ENCODE data around the gene KCNJ11. TPM values are rescaled to one million over a fixed set of nuclear protein-coding genes. Genes with fewer than 3 reads are reported as not detected.

The KCNJ11 gene
- total and polyA plus RNA-seq, 10 donors, result 0.13 to 3.8 (median 1.5) TPM; not detected in 1

- no peaks in the 10 kb centered on the region for H3K27me3 ChIP-seq (replicated peaks in 1 of 7)
- no peaks in the 10 kb centered on the region for H3K4me1 ChIP-seq
- H3K9me3 ChIP-seq, result peaks cover 11 to 53% (median 37%) of the 10 kb centered on the region in 8 donors
- H3K27ac ChIP-seq, result no peak overlapping the region
- TF ChIP-seq CTCF (IDR thresholded peaks at IDR 0.05 in 8 of 11, conservative IDR thresholded peaks at IDR 0.05 in 3 of 11) (no peak), POLR2A (IDR thresholded peaks at IDR 0.05) (no peak), POLR2AphosphoS5 (IDR thresholded peaks at IDR 0.05) (no peak)
- 85 to 95% (median 88%) methylated on average over 3 of the region's 3 CpGs for WGBS, 5 donors
- intact Hi-C loops (cut with DNase I; ENCODE audit: low total_unique reads), result no loop called here
- no peak overlapping the region for H3K4me3 ChIP-seq
- peaks cover 4 to 60% (median 17%) of the 10 kb centered on the region in 6 donors for H3K36me3 ChIP-seq
- DNase-seq, result no peak
These were observed 12.0 kb downstream of the KCNJ11 start for GRCh38 chr11:17376493-17376892.

- intact Hi-C loops (cut with DNase I; ENCODE audit: low total_unique reads), result no loop called here
- TF ChIP-seq CTCF (IDR thresholded peaks at IDR 0.05 in 8 of 11, conservative IDR thresholded peaks at IDR 0.05 in 3 of 11), result no peak
- no peak for TF ChIP-seq POLR2AphosphoS5 (IDR thresholded peaks at IDR 0.05)
- TF ChIP-seq POLR2A (IDR thresholded peaks at IDR 0.05), result no peak
- Histone ChIP-seq H3K27me3 (replicated peaks in 1 of 7) (no peaks in the 10 kb centered on the region), H3K9me3 (peaks cover 16 to 62% (median 46%) of the 10 kb centered on the region in 8 donors), H3K4me3 (no peak overlapping the region), H3K27ac (no peak overlapping the region), H3K36me3 (peaks cover 7 to 70% (median 20%) of the 10 kb centered on the region in 6 donors), H3K4me1 (no peaks in the 10 kb centered on the region)
- no peak for DNase-seq
- 79 to 89% (median 82%) methylated on average over 5 of the region's 5 CpGs for WGBS, 5 donors
These were observed 12.9 kb downstream of the KCNJ11 start for GRCh38 chr11:17375547-17375946.

- TF ChIP-seq CTCF (IDR thresholded peaks at IDR 0.05 in 8 of 11, conservative IDR thresholded peaks at IDR 0.05 in 3 of 11) (no peak), POLR2A (IDR thresholded peaks at IDR 0.05) (no peak), POLR2AphosphoS5 (IDR thresholded peaks at IDR 0.05) (no peak)
- no peak overlapping the region for H3K27ac ChIP-seq
- H3K36me3 ChIP-seq, result peaks cover 9 to 87% (median 37%) of the 10 kb centered on the region in 6 donors
- H3K4me3 ChIP-seq, result peak overlapping the region in 1 of 8 donors; percentile 4
- WGBS, 5 donors, result 58 to 75% (median 59%) methylated on average over 3 of the region's 3 CpGs
- H3K9me3 ChIP-seq, result peaks cover 22 to 80% (median 65%) of the 10 kb centered on the region in 8 donors
- no peak for DNase-seq
- H3K4me1 ChIP-seq, result no peaks in the 10 kb centered on the region
- intact Hi-C loops (cut with DNase I; ENCODE audit: low total_unique reads), result no loop called here
- no peaks in the 10 kb centered on the region for H3K27me3 ChIP-seq (replicated peaks in 1 of 7)
These were observed 16.8 kb downstream of the KCNJ11 start for GRCh38 chr11:17371614-17372013.

- WGBS, 5 donors, result 81 to 88% (median 85%) methylated on average over 2 of the region's 2 CpGs
- no peak for DNase-seq
- H3K27me3 ChIP-seq (replicated peaks in 1 of 7), result no peaks in the 10 kb centered on the region
- intact Hi-C loops (cut with DNase I; ENCODE audit: low total_unique reads), result no loop called here
- H3K27ac ChIP-seq, result no peak overlapping the region
- no peaks in the 10 kb centered on the region for H3K4me1 ChIP-seq
- TF ChIP-seq POLR2AphosphoS5 (IDR thresholded peaks at IDR 0.05) (no peak), POLR2A (IDR thresholded peaks at IDR 0.05) (no peak), CTCF (IDR thresholded peaks at IDR 0.05 in 8 of 11, conservative IDR thresholded peaks at IDR 0.05 in 3 of 11) (no peak)
- H3K36me3 ChIP-seq, result peaks cover 9 to 82% (median 37%) of the 10 kb centered on the region in 6 donors
- no peak overlapping the region for H3K4me3 ChIP-seq
- peaks cover 22 to 69% (median 63%) of the 10 kb centered on the region in 8 donors for H3K9me3 ChIP-seq
These were observed 18.7 kb downstream of the KCNJ11 start for GRCh38 chr11:17369684-17370243.
